Measurements from ENCODE around the gene KAZN. TPM values are rescaled to one million over a fixed set of nuclear protein-coding genes. Genes with fewer than 3 reads are reported as not detected.

The KAZN gene
- total and polyA plus RNA-seq, 9 donors, result 10.1 to 56.4 (median 27.9) TPM

GRCh38 chr1:14826172-14826636 lies 227.7 kb downstream of the KAZN start:
- H3K27ac ChIP-seq, result no peak overlapping the region
- TF ChIP-seq EP300 (IDR thresholded peaks at IDR 0.05), result no peak
- no peak for TF ChIP-seq POLR2A (IDR thresholded peaks at IDR 0.05)
- TF ChIP-seq, protein P1, sequence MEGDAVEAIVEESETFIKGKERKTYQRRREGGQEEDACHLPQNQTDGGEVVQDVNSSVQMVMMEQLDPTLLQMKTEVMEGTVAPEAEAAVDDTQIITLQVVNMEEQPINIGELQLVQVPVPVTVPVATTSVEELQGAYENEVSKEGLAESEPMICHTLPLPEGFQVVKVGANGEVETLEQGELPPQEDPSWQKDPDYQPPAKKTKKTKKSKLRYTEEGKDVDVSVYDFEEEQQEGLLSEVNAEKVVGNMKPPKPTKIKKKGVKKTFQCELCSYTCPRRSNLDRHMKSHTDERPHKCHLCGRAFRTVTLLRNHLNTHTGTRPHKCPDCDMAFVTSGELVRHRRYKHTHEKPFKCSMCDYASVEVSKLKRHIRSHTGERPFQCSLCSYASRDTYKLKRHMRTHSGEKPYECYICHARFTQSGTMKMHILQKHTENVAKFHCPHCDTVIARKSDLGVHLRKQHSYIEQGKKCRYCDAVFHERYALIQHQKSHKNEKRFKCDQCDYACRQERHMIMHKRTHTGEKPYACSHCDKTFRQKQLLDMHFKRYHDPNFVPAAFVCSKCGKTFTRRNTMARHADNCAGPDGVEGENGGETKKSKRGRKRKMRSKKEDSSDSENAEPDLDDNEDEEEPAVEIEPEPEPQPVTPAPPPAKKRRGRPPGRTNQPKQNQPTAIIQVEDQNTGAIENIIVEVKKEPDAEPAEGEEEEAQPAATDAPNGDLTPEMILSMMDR (IDR thresholded peaks at IDR 0.05), result peak in 1 of 3 donors; percentile 37
- WGBS, 3 donors, result 19 to 33% (median 24%) methylated on average over 13 of the region's 13 CpGs
- H3K27me3 ChIP-seq, result no peaks in the 10 kb centered on the region
- peaks cover 6% of the 10 kb centered on the region for H3K4me1 ChIP-seq (ENCODE audit: insufficient read depth)
- H3K9me3 ChIP-seq, result no peaks in the 10 kb centered on the region
- no peak overlapping the region for H3K4me3 ChIP-seq
- peak in 4 of 5 donors; percentile 32 to 62 (median 46) for DNase-seq
- intact Hi-C loops (cut with DNase I), result loop anchor here in 1 of 4 donors (10.0 kb wide), 1 partner anchor 219 kb away; no protein-coding TSS in a partner anchor
- no peaks in the 10 kb centered on the region for H3K36me3 ChIP-seq

DNA sequence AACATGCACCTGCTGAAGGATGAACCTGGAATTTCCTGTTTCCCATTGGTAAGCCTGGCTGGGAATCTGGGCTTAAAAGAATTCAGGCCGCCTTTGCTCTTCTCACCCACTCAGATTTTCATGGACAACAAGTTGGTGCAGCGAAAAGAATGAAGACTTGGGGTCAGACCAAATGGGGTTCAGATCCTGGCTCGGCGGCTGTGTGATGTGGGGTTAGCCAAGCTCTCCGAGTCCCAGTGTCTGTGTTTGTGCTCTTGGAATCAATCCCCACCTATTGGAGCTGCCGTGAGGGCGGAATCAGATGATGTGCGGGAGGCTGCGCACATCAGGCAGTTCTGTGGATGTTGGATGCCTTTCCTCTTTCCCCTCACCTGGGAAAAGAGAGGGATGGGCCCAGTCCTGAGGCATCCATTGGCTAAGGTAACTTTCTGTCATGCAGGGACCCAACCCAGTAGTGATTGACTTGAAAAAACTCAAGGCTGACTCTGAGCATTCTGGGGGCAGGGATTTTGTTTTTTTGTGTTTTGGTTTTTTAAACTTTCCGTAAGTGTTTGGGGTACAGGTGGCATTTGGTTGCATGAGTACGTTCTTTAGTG lies 228.3 kb downstream of the KAZN start:
- H3K36me3 ChIP-seq, result no peaks in the 10 kb centered on the region
- 94 to 95% (median 94%) methylated on average over 11 of the region's 11 CpGs for WGBS, 3 donors
- no peak for DNase-seq
- TF ChIP-seq POLR2A (IDR thresholded peaks at IDR 0.05) (no peak), EP300 (IDR thresholded peaks at IDR 0.05) (no peak)
- TF ChIP-seq, protein P1 (IDR thresholded peaks at IDR 0.05), result no peak
- intact Hi-C loops (cut with DNase I), result loop anchor here in 1 of 4 donors (10.0 kb wide), 1 partner anchor 218 kb away; no protein-coding TSS in a partner anchor
- no peak overlapping the region for H3K4me3 ChIP-seq
- no peaks in the 10 kb centered on the region for H3K27me3 ChIP-seq
- no peak overlapping the region for H3K27ac ChIP-seq
- H3K4me1 ChIP-seq (ENCODE audit: insufficient read depth), result peaks cover 6% of the 10 kb centered on the region
- H3K9me3 ChIP-seq, result no peaks in the 10 kb centered on the region

- Histone ChIP-seq H3K27me3 (no peaks in the 10 kb centered on the region), H3K9me3 (no peaks in the 10 kb centered on the region), H3K27ac (no peak overlapping the region), H3K4me1 (ENCODE audit: insufficient read depth) (peaks cover 6% of the 10 kb centered on the region), H3K36me3 (no peaks in the 10 kb centered on the region), H3K4me3 (no peak overlapping the region)
- intact Hi-C loops (cut with DNase I), result loop anchor here in 1 of 4 donors (10.0 kb wide), 1 partner anchor 217 kb away; no protein-coding TSS in a partner anchor
- no peak for DNase-seq
- TF ChIP-seq, protein P1 (IDR thresholded peaks at IDR 0.05), result no peak
- no peak for TF ChIP-seq EP300 (IDR thresholded peaks at IDR 0.05)
- no peak for TF ChIP-seq POLR2A (IDR thresholded peaks at IDR 0.05)
- WGBS, 3 donors, result 94 to 96% (median 94%) methylated on average over 4 of the region's 4 CpGs
These were observed 229.4 kb downstream of the KAZN start for GRCh38 chr1:14827870-14828269.

DNA sequence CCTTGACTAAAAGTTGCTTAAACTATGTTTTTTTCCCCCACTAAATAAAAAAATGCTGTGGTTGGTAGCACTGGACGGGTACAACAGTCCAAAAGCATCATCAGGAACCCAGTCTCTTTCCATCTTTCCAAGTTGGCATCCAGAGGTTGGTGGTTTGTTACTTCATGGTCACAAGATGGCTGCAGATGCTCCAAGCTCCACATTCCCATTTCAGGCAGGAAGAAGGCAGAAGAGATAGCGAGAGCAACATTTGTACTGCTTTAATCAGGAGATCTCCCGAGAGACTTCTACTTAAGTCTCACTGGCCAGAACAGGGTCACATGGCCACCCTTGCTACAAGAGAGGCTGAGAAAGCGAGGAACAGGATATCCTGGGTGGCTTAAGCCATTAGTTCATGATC lies 230.2 kb downstream of the KAZN start:
- intact Hi-C loops (cut with DNase I), result loop anchor here in 1 of 4 donors (10.0 kb wide), 1 partner anchor 216 kb away; no protein-coding TSS in a partner anchor
- WGBS, 3 donors, result 91 to 93% (median 93%) methylated on average over 4 of the region's 4 CpGs
- no peaks in the 10 kb centered on the region for H3K36me3 ChIP-seq
- H3K9me3 ChIP-seq, result no peaks in the 10 kb centered on the region
- DNase-seq, result no peak
- H3K27ac ChIP-seq, result no peak overlapping the region
- TF ChIP-seq, protein P1 (IDR thresholded peaks at IDR 0.05), result no peak
- TF ChIP-seq EP300 (IDR thresholded peaks at IDR 0.05), result no peak
- TF ChIP-seq POLR2A (IDR thresholded peaks at IDR 0.05), result no peak
- peaks cover 6% of the 10 kb centered on the region for H3K4me1 ChIP-seq (ENCODE audit: insufficient read depth)
- H3K27me3 ChIP-seq, result no peaks in the 10 kb centered on the region
- no peak overlapping the region for H3K4me3 ChIP-seq
